Measurements from ENCODE around the gene GAMT. TPM values are rescaled to one million over a fixed set of nuclear protein-coding genes. Genes with fewer than 3 reads are reported as not detected.
"Not testable (repeated sequence)": the region's sequence is repeated elsewhere in the genome, so short reads cannot be mapped to it uniquely, and the experiment has no call there.

The GAMT gene
- total RNA-seq, 1 experiment from 2014 or later = 27.3 TPM

- TF ChIP-seq EZH2 (IDR thresholded peaks at IDR 0.05; ENCODE audit: low read depth) (no peak), CTCF (conservative IDR thresholded peaks at IDR 0.05) (no peak)
- POLR2A ChIA-PET (ENCODE audit: unreplicated experiment) = no interaction called here
Observed at GRCh38 chr19:1421218-1421957, 20.0 kb upstream of the GAMT start.

GRCh38 chr19:1420590-1420989 is 19.2 kb upstream of the GAMT start:
- no peak for TF ChIP-seq CTCF (conservative IDR thresholded peaks at IDR 0.05)
- no peak for TF ChIP-seq EZH2 (IDR thresholded peaks at IDR 0.05; ENCODE audit: low read depth)
- H3K79me2 ChIP-seq (ENCODE audit: low read depth) = peaks cover 38% of the 10 kb centered on the region
- H3K4me2 ChIP-seq = no peak overlapping the region
- no peak overlapping the region for H3K4me3 ChIP-seq
- H3K9me2 ChIP-seq (ENCODE audit: insufficient read depth) = no peaks in the 10 kb centered on the region
- ChIA-PET POLR2A (ENCODE audit: unreplicated experiment) (no interaction called here), CTCF (interaction anchor here (0.6 kb wide), 1 partner anchor 142 kb away, joined by 3 read pairs; no protein-coding TSS in a partner anchor)
- no TSS peak for BruUV-seq (replicated peaks)
- DNase-seq = no peak
- H4K20me1 ChIP-seq (ENCODE audit: insufficient read depth) = peaks cover 36% of the 10 kb centered on the region
- H3K4me1 ChIP-seq (replicated peaks; ENCODE audit: insufficient read depth) = peaks cover 10% of the 10 kb centered on the region
- no peaks in the 10 kb centered on the region for H3K9me3 ChIP-seq (ENCODE audit: insufficient read depth, low read depth)
- H3F3A ChIP-seq (ENCODE audit: insufficient read depth, low read depth) = peaks cover 13% of the 10 kb centered on the region; the same call in 1 of the 2 replicates
- H2AFZ ChIP-seq = no peak overlapping the region
- H3K36me3 ChIP-seq (ENCODE audit: low read depth) = no peaks in the 10 kb centered on the region
- intact Hi-C loops (cut with micrococcal nuclease; ENCODE audit: unreplicated experiment) = no loop called here
- H3K27ac ChIP-seq = no peak overlapping the region
- no peaks in the 10 kb centered on the region for H3K27me3 ChIP-seq (ENCODE audit: insufficient read depth, low read depth)

More at GRCh38 chr19:1421218-1421957, 20.0 kb upstream of the GAMT start:
- intact Hi-C loops (cut with micrococcal nuclease; ENCODE audit: unreplicated experiment) = no loop called here
- no peaks in the 10 kb centered on the region for H3K36me3 ChIP-seq (ENCODE audit: low read depth)
- no peak overlapping the region for H2AFZ ChIP-seq
- no peak overlapping the region for H3K27ac ChIP-seq
- no peak overlapping the region for H3K4me3 ChIP-seq
- peaks cover 5% of the 10 kb centered on the region; the same call in 1 of the 2 replicates for H3F3A ChIP-seq (ENCODE audit: insufficient read depth, low read depth)
- H4K20me1 ChIP-seq (ENCODE audit: insufficient read depth) = peaks cover 28% of the 10 kb centered on the region
- no peak for DNase-seq
- H3K27me3 ChIP-seq (ENCODE audit: insufficient read depth, low read depth) = no peaks in the 10 kb centered on the region
- no peaks in the 10 kb centered on the region for H3K9me2 ChIP-seq (ENCODE audit: insufficient read depth)
- CTCF ChIA-PET = interaction anchor here (0.7 kb wide), 1 partner anchor 12 kb away, joined by 3 read pairs; no protein-coding TSS in a partner anchor
- no peak overlapping the region for H3K4me2 ChIP-seq
- no peaks in the 10 kb centered on the region for H3K9me3 ChIP-seq (ENCODE audit: insufficient read depth, low read depth)
- no TSS peak for BruUV-seq (replicated peaks)
- H3K4me1 ChIP-seq (replicated peaks; ENCODE audit: insufficient read depth) = peaks cover 2% of the 10 kb centered on the region; the same call in 1 of the 2 replicates
- peaks cover 30% of the 10 kb centered on the region for H3K79me2 ChIP-seq (ENCODE audit: low read depth)

GRCh38 chr19:1420085-1420484 is 18.7 kb upstream of the GAMT start:
- H3K4me1 ChIP-seq (replicated peaks; ENCODE audit: insufficient read depth) = peaks cover 12% of the 10 kb centered on the region
- POLR2A ChIA-PET (ENCODE audit: unreplicated experiment); H3K27me3 ChIP-seq (ENCODE audit: insufficient read depth, low read depth); H2AFZ ChIP-seq; H3K9me2 ChIP-seq (ENCODE audit: insufficient read depth); BruUV-seq (replicated peaks); H3K27ac ChIP-seq; H3K4me2 ChIP-seq; H3K4me3 ChIP-seq; H3K9me3 ChIP-seq (ENCODE audit: insufficient read depth, low read depth); H3K36me3 ChIP-seq (ENCODE audit: low read depth); DNase-seq; intact Hi-C loops (cut with micrococcal nuclease; ENCODE audit: unreplicated experiment): not testable (repeated sequence)
- H4K20me1 ChIP-seq (ENCODE audit: insufficient read depth) = peaks cover 36% of the 10 kb centered on the region
- H3F3A ChIP-seq (ENCODE audit: insufficient read depth, low read depth) = peaks cover 17% of the 10 kb centered on the region
- CTCF ChIA-PET = interaction anchor here (0.6 kb wide), 1 partner anchor 142 kb away, joined by 3 read pairs; no protein-coding TSS in a partner anchor
- peaks cover 39% of the 10 kb centered on the region for H3K79me2 ChIP-seq (ENCODE audit: low read depth)

Measured in PC-9 (cell line).